H54 (cell line): ENCODE measurements around the gene PTGS2.

Experiments
- DNase-seq: peaks from one replicate; pipeline ENCODE4 v3.0.0; 2011; ENCODE audit warnings: low spot score, mixed read lengths; ENCODE audit not compliant: insufficient read length
- FAIRE-seq: peaks from 3 replicates; lab custom pipeline; 2011; peaks lifted over from hg19 to GRCh38; lab: Jason Lieb, UNC
- POLR2A ChIP-seq: IDR thresholded peaks from 2 replicates; pipeline ENCODE4 v1.6.1; 2011; ENCODE audit warnings: low read depth, mild to moderate bottlenecking, low read length

The PTGS2 gene

GRCh38 chr1:186680245-186681061, at the start of gene PTGS2:
PTGS2 (minus strand) TSS chr1:186680423; CDS start chr1:186680290, 133 bp downstream.
- no peak for TF ChIP-seq POLR2A
- FAIRE-seq (no peak), DNase-seq (no peak)

- FAIRE-seq (peak; percentile 50), DNase-seq (no peak)
- no peak for TF ChIP-seq POLR2A
Measured at GRCh38 chr1:186722711-186723309, 42.6 kb upstream of the PTGS2 start.

GRCh38 chr1:186717286-186717685, 37.1 kb upstream of the PTGS2 start:
- no peak for FAIRE-seq
- TF ChIP-seq POLR2A: no peak
- DNase-seq: no peak

GRCh38 chr1:186715887-186716809, 35.9 kb upstream of the PTGS2 start:
- FAIRE-seq: no peak
- no peak for TF ChIP-seq POLR2A
- no peak for DNase-seq

GRCh38 chr1:186710696-186711095, 30.5 kb upstream of the PTGS2 start:
- DNase-seq (no peak), FAIRE-seq (no peak)
- no peak for TF ChIP-seq POLR2A

- no peak for FAIRE-seq
Measured at GRCh38 chr1:186708694-186709097, 28.5 kb upstream of the PTGS2 start.

GRCh38 chr1:186703209-186703766, 23.1 kb upstream of the PTGS2 start:
- DNase-seq (no peak), FAIRE-seq (no peak)
- no peak for TF ChIP-seq POLR2A

More at GRCh38 chr1:186708694-186709097, 28.5 kb upstream of the PTGS2 start:
- DNase-seq: no peak
- no peak for TF ChIP-seq POLR2A

GRCh38 chr1:186700722-186701121, 20.5 kb upstream of the PTGS2 start:
- DNase-seq (no peak), FAIRE-seq (no peak)
- TF ChIP-seq POLR2A: no peak

- no peak for TF ChIP-seq POLR2A
- FAIRE-seq (no peak), DNase-seq (no peak)
Measured at GRCh38 chr1:186699519-186699918, 19.3 kb upstream of the PTGS2 start.

- DNase-seq (no peak), FAIRE-seq (no peak)
- TF ChIP-seq POLR2A: no peak
Measured at GRCh38 chr1:186689907-186690306, 9.7 kb upstream of the PTGS2 start.

GRCh38 chr1:186689376-186689775, 9.2 kb upstream of the PTGS2 start:
- DNase-seq (no peak), FAIRE-seq (no peak)
- TF ChIP-seq POLR2A: no peak

GRCh38 chr1:186683652-186684410, 3.6 kb upstream of the PTGS2 start:
- DNase-seq: no peak
- TF ChIP-seq POLR2A: no peak
- FAIRE-seq: no peak

GRCh38 chr1:186682736-186683135, 2.5 kb upstream of the PTGS2 start:
- no peak for DNase-seq
- TF ChIP-seq POLR2A: no peak
- FAIRE-seq: no peak
